ENCODE data around the gene KRTAP4-11. TPM values are rescaled to one million over a fixed set of nuclear protein-coding genes. Genes with fewer than 3 reads are reported as not detected.

KRTAP4-11 gene
- total RNA-seq: not detected in 2 replicates

GRCh38 chr17:41117846-41118386, at the start of gene KRTAP4-11:
TSS of gene KRTAP4-11 (minus strand) at chr17:41118373. CDS start at chr17:41118315, 58 bp downstream.

GRCh38 chr17:41160648-41161047, 42.5 kb upstream of the KRTAP4-11 start, which contains the start of gene KRTAP4-4:
TSS of gene KRTAP4-4 (minus strand) at chr17:41160748. CDS start at chr17:41160691, 57 bp downstream.

GRCh38 chr17:41149652-41149985, 31.4 kb upstream of the KRTAP4-11 start, which contains the start of gene KRTAP4-5:
TSS of gene KRTAP4-5 (minus strand) at chr17:41149825. CDS start at chr17:41149767, 58 bp downstream.

GRCh38 chr17:41140360-41141131, 22.4 kb upstream of the KRTAP4-11 start, which contains the start of gene KRTAP4-6:
TSS of gene KRTAP4-6 (minus strand) at chr17:41140544. CDS start at chr17:41140487, 57 bp downstream.

GRCh38 chr17:41123991-41124371, 5.8 kb upstream of the KRTAP4-11 start, which contains the start of gene KRTAP4-12:
TSS of gene KRTAP4-12 (minus strand) at chr17:41124182. CDS start at chr17:41124122, 60 bp downstream.

GRCh38 chr17:41105347-41105746, 12.8 kb downstream of the KRTAP4-11 start, which contains the start of gene KRTAP4-9:
TSS of gene KRTAP4-9 (plus strand) at chr17:41105389. CDS start at chr17:41105389, 0 bp downstream.

GRCh38 chr17:41101586-41102259, 16.4 kb downstream of the KRTAP4-11 start, which contains the start of gene KRTAP4-16:
TSS of gene KRTAP4-16 (minus strand) at chr17:41102209. CDS start at chr17:41102209, 0 bp downstream.

GRCh38 chr17:41098042-41098441, 20.1 kb downstream of the KRTAP4-11 start, which contains the start of gene KRTAP4-8:
TSS of gene KRTAP4-8 (minus strand) at chr17:41098142. CDS start at chr17:41098084, 58 bp downstream.

GRCh38 chr17:41084100-41084856, 33.9 kb downstream of the KRTAP4-11 start, which contains the start of gene KRTAP4-7:
TSS of gene KRTAP4-7 (plus strand) at chr17:41084150. CDS start at chr17:41084207, 57 bp downstream.

Other genes with a start within 250 kb of the KRTAP4-11 start
- gene KRT20, start 233.1 kb downstream of the KRTAP4-11 start, total RNA-seq: not detected in 2 replicates
- not detected in 2 replicates for gene KRT23, start 180.7 kb downstream of the KRTAP4-11 start, total RNA-seq
- gene KRT39, start 151.4 kb downstream of the KRTAP4-11 start, total RNA-seq: not detected in 2 replicates
- not detected in 2 replicates for gene KRT40, start 134.0 kb downstream of the KRTAP4-11 start, total RNA-seq
- not detected in 2 replicates for gene KRTAP3-3, start 124.2 kb downstream of the KRTAP4-11 start, total RNA-seq
- gene KRTAP3-2, start 118.5 kb downstream of the KRTAP4-11 start, total RNA-seq: not detected in 2 replicates
- not detected in 2 replicates for gene KRTAP3-1, start 109.2 kb downstream of the KRTAP4-11 start, total RNA-seq
- gene KRTAP1-5, start 91.2 kb downstream of the KRTAP4-11 start, total RNA-seq: not detected in 2 replicates
- gene KRTAP1-4, start 88.2 kb downstream of the KRTAP4-11 start, total RNA-seq: not detected in 2 replicates
- not detected in 2 replicates for gene KRTAP1-3, start 83.5 kb downstream of the KRTAP4-11 start, total RNA-seq
- gene KRTAP1-1, start 76.9 kb downstream of the KRTAP4-11 start, total RNA-seq: not detected in 2 replicates
- gene KRTAP2-1, start 71.1 kb downstream of the KRTAP4-11 start, total RNA-seq: not detected in 2 replicates
- gene KRTAP2-2, start 63.1 kb downstream of the KRTAP4-11 start, total RNA-seq: not detected in 2 replicates
- gene KRTAP2-3, start 58.3 kb downstream of the KRTAP4-11 start, total RNA-seq: not detected in 2 replicates
- gene KRTAP2-4, start 52.5 kb downstream of the KRTAP4-11 start, total RNA-seq: not detected in 2 replicates
- gene KRTAP4-7, start 34.2 kb downstream of the KRTAP4-11 start, total RNA-seq: not detected in 2 replicates
- gene KRTAP4-8, start 20.2 kb downstream of the KRTAP4-11 start, total RNA-seq: not detected in 2 replicates
- gene KRTAP4-16, start 16.2 kb downstream of the KRTAP4-11 start, total RNA-seq: not detected in 2 replicates
- gene KRTAP4-9, start 13.0 kb downstream of the KRTAP4-11 start, total RNA-seq: not detected in 2 replicates
- not detected in 2 replicates for gene KRTAP4-12, start 5.8 kb upstream of the KRTAP4-11 start, total RNA-seq
- gene KRTAP4-6, start 22.2 kb upstream of the KRTAP4-11 start, total RNA-seq: not detected in 2 replicates
- not detected in 2 replicates for gene KRTAP4-5, start 31.5 kb upstream of the KRTAP4-11 start, total RNA-seq
- gene KRTAP4-4, start 42.4 kb upstream of the KRTAP4-11 start, total RNA-seq: not detected in 2 replicates
- gene KRTAP4-3, start 49.8 kb upstream of the KRTAP4-11 start, total RNA-seq: not detected in 2 replicates
- not detected in 2 replicates for gene KRTAP4-2, start 59.8 kb upstream of the KRTAP4-11 start, total RNA-seq
- gene KRTAP4-1, start 66.5 kb upstream of the KRTAP4-11 start, total RNA-seq: not detected in 2 replicates
- not detected in 2 replicates for gene KRTAP9-1, start 71.5 kb upstream of the KRTAP4-11 start, total RNA-seq
- gene KRTAP9-2, start 108.3 kb upstream of the KRTAP4-11 start, total RNA-seq: not detected in 2 replicates
- not detected in 2 replicates for gene KRTAP9-3, start 114.1 kb upstream of the KRTAP4-11 start, total RNA-seq
- gene KRTAP9-8, start 119.6 kb upstream of the KRTAP4-11 start, total RNA-seq: not detected in 2 replicates
- gene KRTAP9-4, start 131.3 kb upstream of the KRTAP4-11 start, total RNA-seq: not detected in 2 replicates
- gene KRTAP9-9, start 137.0 kb upstream of the KRTAP4-11 start, total RNA-seq: not detected in 2 replicates
- gene KRTAP9-6, start 147.0 kb upstream of the KRTAP4-11 start, total RNA-seq: not detected in 2 replicates
- gene KRTAP9-7, start 157.3 kb upstream of the KRTAP4-11 start, total RNA-seq: not detected in 2 replicates
- gene KRTAP29-1, start 184.5 kb upstream of the KRTAP4-11 start, total RNA-seq: not detected in 2 replicates
- not detected in 2 replicates for gene KRTAP16-1, start 190.9 kb upstream of the KRTAP4-11 start, total RNA-seq
- gene KRTAP17-1, start 197.3 kb upstream of the KRTAP4-11 start, total RNA-seq: not detected in 2 replicates
- not detected in 2 replicates for gene KRT33A, start 232.5 kb upstream of the KRTAP4-11 start, total RNA-seq

All from cardiac atrium fibroblast (primary cell).